SK-N-SH (cell line): Measurements from ENCODE around the gene ZNF236. TPM values are rescaled to one million over a fixed set of nuclear protein-coding genes. Genes with fewer than 3 reads are reported as not detected.
A peak's percentile ranks its signal among the peaks of the same experiment; 100 is the strongest.

Experiments
- CTCF ChIA-PET: fragments of 300-600, 350-600 bp; formaldehyde crosslinking; extraction: SDS; loops from one replicate; lab custom pipeline; 2021; lab: Yijun Ruan, JAX
- POLR2A ChIA-PET: fragments of 350-600 bp; sonication (Branson Sonifier 250); formaldehyde crosslinking; extraction: SDS; loops from one replicate; lab custom pipeline; 2020; ENCODE audit warnings: antibody characterized with exemption, inconsistent platforms; lab: Yijun Ruan, JAX
- DNase-seq: peaks from one replicate; pipeline ENCODE4 v3.0.0; 2012
- H2AFZ ChIP-seq: fragments of 200-600 bp; sonication (generic); 2 replicates; pipeline ENCODE4 v1.8.1; 2016; ENCODE audit warnings: antibody characterized with exemption, mild to moderate bottlenecking, low read depth
- H3F3A ChIP-seq: fragments of 200-600 bp; sonication (generic); replicated peaks from 2 replicates; pipeline ENCODE3; 2016; ENCODE audit warnings: antibody characterized with exemption, mild to moderate bottlenecking; ENCODE audit not compliant: insufficient read depth
- H3K27ac ChIP-seq, 2 experiments: fragments of 200-500 bp in 1 of 2; fragments of 200-600 bp in 1 of 2; sonication (Bioruptor generic) in 1 of 2; sonication (generic), shearing (Covaris generic) in 1 of 2; 2 replicates each; pipeline versions ENCODE4 v1.5.1 to v1.6.1; 2014 to 2016; ENCODE audit warnings: low read depth in 2 of 2, inconsistent platforms in 1 of 2, low read length in 1 of 2, mild to moderate bottlenecking in 1 of 2, mixed read lengths in 1 of 2
- H3K27me3 ChIP-seq: fragments of 200-600 bp; sonication (generic), shearing (Covaris generic); 2 replicates; pipeline ENCODE4 v1.6.1; 2016; ENCODE audit warnings: mixed run types; ENCODE audit not compliant: insufficient read depth
- H3K36me3 ChIP-seq, 2 experiments: fragments of 200-500 bp in 1 of 2; fragments of 200-600 bp in 1 of 2; sonication (Bioruptor generic) in 1 of 2; sonication (generic) in 1 of 2; replicated peaks in 1 of 2; 2 replicates each; pipeline versions ENCODE3 to v1.5.1; 2014 to 2016; ENCODE audit warnings: low read length in 1 of 2, mild to moderate bottlenecking in 1 of 2; ENCODE audit not compliant: insufficient read depth in 2 of 2, control insufficient read depth in 1 of 2
- H3K4me1 ChIP-seq, 2 experiments: fragments of 200-500 bp in 1 of 2; fragments of 200-600 bp in 1 of 2; sonication (Bioruptor generic) in 1 of 2; sonication (generic), shearing (Covaris generic) in 1 of 2; 2 replicates each; pipeline versions ENCODE4 v1.5.1 to v1.6.1; 2014 to 2016; ENCODE audit warnings: low read depth in 1 of 2, low read length in 1 of 2, mixed run types in 1 of 2; ENCODE audit not compliant: insufficient read depth in 2 of 2, control insufficient read depth in 1 of 2
- H3K4me2 ChIP-seq: fragments of 200-600 bp; sonication (generic), shearing (Covaris generic); 2 replicates; pipeline ENCODE4 v1.6.1; 2017; ENCODE audit warnings: mixed run types
- H3K4me3 ChIP-seq, 2 experiments: fragments of 200-500 bp in 1 of 2; fragments of 200-600 bp in 1 of 2; sonication (Bioruptor generic) in 1 of 2; sonication (generic), shearing (Covaris generic) in 1 of 2; 2 replicates each; pipeline versions ENCODE4 v1.5.1 to v1.8.1; 2014 to 2016; ENCODE audit warnings: low read depth in 2 of 2, inconsistent platforms in 1 of 2, low read length in 1 of 2, mild to moderate bottlenecking in 1 of 2, mixed read lengths in 1 of 2, moderate library complexity in 1 of 2
- H3K79me2 ChIP-seq: fragments of 200-600 bp; sonication (generic); 2 replicates; pipeline ENCODE4 v1.8.1; 2017; ENCODE audit warnings: mild to moderate bottlenecking; ENCODE audit not compliant: insufficient read depth
- H3K9ac ChIP-seq: fragments of 200-600 bp; sonication (generic); 2 replicates; pipeline ENCODE4 v1.6.1; 2017; ENCODE audit warnings: mixed run types
- H3K9me2 ChIP-seq: fragments of 200-600 bp; sonication (generic); 2 replicates; pipeline ENCODE4 v1.6.1; 2017; ENCODE audit warnings: mixed run types
- H3K9me3 ChIP-seq: fragments of 200-600 bp; sonication (generic); 2 replicates; pipeline ENCODE4 v1.6.1; 2017; ENCODE audit warnings: mixed run types, mild to moderate bottlenecking, moderate library complexity
- H4K20me1 ChIP-seq: fragments of 200-600 bp; sonication (generic); 2 replicates; pipeline ENCODE4 v1.6.1; 2017; ENCODE audit warnings: mild to moderate bottlenecking, mixed run types; ENCODE audit not compliant: insufficient read depth
- CTCF ChIP-seq: fragments of 200-600 bp; sonication (generic); IDR thresholded peaks from 2 replicates; pipeline ENCODE4 v1.6.1; 2017; ENCODE audit warnings: antibody characterized with exemption, mild to moderate bottlenecking, moderate library complexity
- EZH2phosphoT487 ChIP-seq: fragments of 200-600 bp; sonication (generic); IDR thresholded peaks from 2 replicates; pipeline ENCODE4 v1.6.1; 2017; ENCODE audit warnings: low read depth, mixed run types, mild to moderate bottlenecking, antibody characterized with exemption, moderate library complexity, borderline replicate concordance
- GATA2 ChIP-seq: sonication (generic); formaldehyde crosslinking; IDR thresholded peaks from 2 replicates; pipeline ENCODE4 v1.5.0; 2020; ENCODE audit warnings: mild to moderate bottlenecking, missing genetic modification reagents
- JUND ChIP-seq: IDR thresholded peaks from 2 replicates; pipeline ENCODE4 v1.4.0; 2012
- NRF1 ChIP-seq: IDR thresholded peaks from 2 replicates; pipeline ENCODE4 v1.6.1; 2012; ENCODE audit warnings: low read depth, mild to moderate bottlenecking, low read length
- TAF1 ChIP-seq: IDR thresholded peaks from 2 replicates; pipeline ENCODE4 v1.6.1; 2012; ENCODE audit warnings: low read depth, mild to moderate bottlenecking, low read length, moderate library complexity, borderline replicate concordance
- TCF12 ChIP-seq: IDR thresholded peaks from 2 replicates; pipeline ENCODE4 v1.4.0; 2012
- YY1 ChIP-seq: IDR thresholded peaks from 2 replicates; pipeline ENCODE4 v1.4.0; 2012; ENCODE audit warnings: low read depth, mild to moderate bottlenecking
- WGBS: methylation state at CpG from one replicate; pipeline ENCODE4 v1.1.6; 2017; ENCODE audit warnings: low lambda C conversion rate; 5-methylcytosine and 5-hydroxymethylcytosine counted together
- polyA plus RNA-seq, 3 experiments: library from polyadenylated mRNA; depleted of rRNA; stranded (reverse); fragments of >200 nt; gene quantifications; 2 replicates each; pipeline ENCODE4 v1.2.3, GENCODE V29; 2012
- TF ChIP-seq, protein P1 (sequence below): IDR thresholded peaks from 2 replicates; pipeline ENCODE4 v1.4.0; 2012; ENCODE audit warnings: low read depth, borderline replicate concordance

ZNF236 gene
- polyA plus RNA-seq, 1 of the 3 experiments (the other 2 are of a cell fraction), result 4.2 TPM

DNA sequence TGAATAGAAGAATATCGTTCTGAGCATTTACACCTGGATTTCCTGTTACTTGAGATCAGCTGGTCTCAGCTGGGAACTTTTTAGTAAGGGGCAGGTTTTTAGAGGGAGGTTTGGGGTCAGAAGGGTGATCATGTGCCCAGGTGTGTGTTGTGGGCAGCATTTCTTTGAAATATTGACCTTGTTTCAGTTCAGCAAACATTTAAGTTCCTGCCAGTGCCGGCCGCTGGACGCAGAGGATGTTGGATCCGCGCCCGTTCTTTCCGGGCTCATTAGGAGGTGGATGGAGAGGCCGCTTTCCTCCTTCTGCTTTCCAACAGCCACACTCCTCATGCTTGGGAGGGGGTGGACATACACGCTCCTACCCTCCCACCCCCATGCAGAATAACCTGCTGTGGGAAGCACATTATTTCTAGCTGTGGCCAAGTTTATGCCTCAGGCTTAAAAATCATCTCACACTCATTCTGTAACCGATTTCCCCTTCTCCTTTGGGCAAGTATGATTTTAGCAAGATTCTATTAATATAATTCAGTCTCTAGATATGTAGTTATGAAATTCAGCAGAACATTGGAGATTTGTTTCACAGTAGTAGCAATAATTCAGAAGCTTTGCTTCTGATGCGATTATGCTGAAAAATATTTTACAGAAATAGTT, 131.4 kb downstream of the ZNF236 start:
- H3K9me2 ChIP-seq, result no peaks in the 10 kb centered on the region

DNA sequence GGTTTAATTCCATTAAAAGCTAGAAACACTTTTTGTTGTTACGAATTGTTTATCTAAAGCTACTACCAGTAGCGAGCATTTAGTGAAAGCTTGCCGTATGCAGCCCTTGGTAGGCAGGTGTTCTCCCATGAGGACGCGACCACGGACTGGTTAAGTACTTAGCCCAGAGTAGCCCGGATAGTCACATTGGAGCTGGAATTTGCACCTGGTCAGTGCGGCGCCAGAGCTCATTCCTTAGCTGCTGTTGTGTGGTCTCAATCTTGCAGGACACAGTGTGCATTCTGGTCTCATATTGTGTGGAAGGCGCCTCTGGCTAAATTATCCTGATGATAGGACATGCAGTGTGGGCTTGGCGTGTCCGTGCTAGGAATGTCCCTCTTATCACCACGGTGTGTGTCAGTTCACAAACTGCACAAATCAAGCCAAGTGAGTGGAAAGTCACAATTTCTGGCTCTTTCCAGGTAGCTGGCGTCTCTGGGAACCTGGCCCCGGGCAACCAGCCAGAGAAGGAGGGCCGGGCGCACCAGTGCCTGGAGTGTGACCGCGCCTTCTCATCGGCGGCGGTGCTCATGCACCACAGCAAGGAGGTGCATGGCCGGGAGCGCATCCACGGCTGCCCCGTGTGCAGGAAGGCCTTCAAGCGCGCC, 133.3 kb downstream of the ZNF236 start:
- Histone ChIP-seq H3K27ac (no peak overlapping the region), H3F3A (no peaks in the 10 kb centered on the region), H3K4me2 (no peak overlapping the region), H3K27me3 (no peaks in the 10 kb centered on the region), H3K36me3 (peaks cover 9 to 48% of the 10 kb centered on the region in 2 experiments), H4K20me1 (no peaks in the 10 kb centered on the region), H3K4me3 (no peak overlapping the region), H3K9me3 (no peaks in the 10 kb centered on the region), H3K4me1 (peaks cover 0 to 25% of the 10 kb centered on the region in 2 experiments; a peak in 2 of 4 replicates), H2AFZ (no peak overlapping the region), H3K9me2 (no peaks in the 10 kb centered on the region), H3K9ac (no peak overlapping the region), H3K79me2 (no peaks in the 10 kb centered on the region)
- TF ChIP-seq NRF1, result no peak
- TF ChIP-seq TCF12, result no peak
- TF ChIP-seq JUND, result no peak
- TF ChIP-seq EZH2phosphoT487, result no peak
- no peak for TF ChIP-seq CTCF
- TF ChIP-seq TAF1, result no peak
- no peak for TF ChIP-seq YY1
- CTCF ChIA-PET, result interaction anchor here (1.3 kb wide), 1 partner anchor 34 kb away, joined by 6 read pairs; no protein-coding TSS in a partner anchor
- WGBS, result 94% methylated on average over 10 of the region's 28 CpGs
- DNase-seq, result no peak
- POLR2A ChIA-PET, result no interaction called here

More for the DNA sequence above, 131.4 kb downstream of the ZNF236 start:
- Histone ChIP-seq H3K9ac (no peak overlapping the region), H3K4me1 (peaks cover 0 to 18% of the 10 kb centered on the region in 2 experiments; a peak in 2 of 4 replicates), H4K20me1 (no peaks in the 10 kb centered on the region), H3K27ac (no peak overlapping the region), H2AFZ (no peak overlapping the region), H3K27me3 (no peaks in the 10 kb centered on the region)
- 91% methylated on average over 11 of the region's 12 CpGs for WGBS
- POLR2A ChIA-PET, result no interaction called here
- CTCF ChIA-PET, result interaction anchor here (1.0 to 2.2 kb wide), 2 partner anchors 30 to 46 kb away, joined by 3 to 17 read pairs; no protein-coding TSS in a partner anchor
- peak; percentile 45 for DNase-seq
- TF ChIP-seq GATA2 (CRISPR knock-in tag), result no peak
- TF ChIP-seq, protein P1, sequence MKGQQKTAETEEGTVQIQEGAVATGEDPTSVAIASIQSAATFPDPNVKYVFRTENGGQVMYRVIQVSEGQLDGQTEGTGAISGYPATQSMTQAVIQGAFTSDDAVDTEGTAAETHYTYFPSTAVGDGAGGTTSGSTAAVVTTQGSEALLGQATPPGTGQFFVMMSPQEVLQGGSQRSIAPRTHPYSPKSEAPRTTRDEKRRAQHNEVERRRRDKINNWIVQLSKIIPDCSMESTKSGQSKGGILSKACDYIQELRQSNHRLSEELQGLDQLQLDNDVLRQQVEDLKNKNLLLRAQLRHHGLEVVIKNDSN, result no peak
- no peak for TF ChIP-seq EZH2phosphoT487
- no peak for TF ChIP-seq TAF1
- TF ChIP-seq, all 33 proteins: peak for 0
- H3F3A ChIP-seq, result no peaks in the 10 kb centered on the region
- no peak overlapping the region for H3K4me3 ChIP-seq
- no peaks in the 10 kb centered on the region for H3K9me3 ChIP-seq
- no peak overlapping the region for H3K4me2 ChIP-seq
- H3K36me3 ChIP-seq, result peaks cover 14 to 37% of the 10 kb centered on the region in 2 experiments
- H3K79me2 ChIP-seq, result no peaks in the 10 kb centered on the region
